GM23338 (cell line): ENCODE data around the gene C3orf80. TPM values are rescaled to one million over a fixed set of nuclear protein-coding genes. Genes with fewer than 3 reads are reported as not detected.

Experiments
- ATAC-seq: fragments of 200-7000 bp; cut with Tn5 transposase; 3 replicates; pipeline ENCODE4 v1.9.1; 2020
- DNase-seq: peaks from one replicate; pipeline ENCODE4 v3.0.0-alpha.2; 2015; ENCODE audit warnings: low spot score
- H2AFZ ChIP-seq: fragments of 200-600 bp; sonication (generic); 2 replicates; pipeline ENCODE4 v1.8.0; 2016; ENCODE audit warnings: antibody characterized with exemption, mild to moderate bottlenecking, moderate library complexity
- H3F3A ChIP-seq: fragments of 200-600 bp; sonication (generic); replicated peaks from 2 replicates; pipeline ENCODE4 v1.8.0; 2017; ENCODE audit warnings: antibody characterized with exemption, mixed run types, low read depth
- H3K27ac ChIP-seq: fragments of 200-600 bp; sonication (generic); 2 replicates; pipeline ENCODE4 v1.6.1; 2016; ENCODE audit warnings: low read depth
- H3K27me3 ChIP-seq: fragments of 200-600 bp; sonication (generic); 2 replicates; pipeline ENCODE4 v1.8.0; 2016; ENCODE audit warnings: mild to moderate bottlenecking, mixed run types, moderate library complexity; ENCODE audit not compliant: insufficient read depth
- H3K36me3 ChIP-seq: fragments of 200-600 bp; sonication (generic); 2 replicates; pipeline ENCODE4 v1.8.0; 2016; ENCODE audit warnings: mild to moderate bottlenecking; ENCODE audit not compliant: insufficient read depth
- H3K4me1 ChIP-seq: fragments of 200-600 bp; sonication (generic); 2 replicates; pipeline ENCODE4 v1.8.0; 2016; ENCODE audit warnings: mild to moderate bottlenecking, moderate library complexity; ENCODE audit not compliant: insufficient read depth
- H3K4me2 ChIP-seq: fragments of 200-600 bp; sonication (generic); 2 replicates; pipeline ENCODE4 v1.7.1; 2017; ENCODE audit warnings: mixed run types
- H3K4me3 ChIP-seq: fragments of 200-600 bp; sonication (generic); 2 replicates; pipeline ENCODE4 v1.6.1; 2016; ENCODE audit warnings: mixed run types
- H3K79me2 ChIP-seq: fragments of 200-600 bp; sonication (generic); replicated peaks from 2 replicates; pipeline ENCODE4 v1.8.0; 2017; ENCODE audit warnings: mild to moderate bottlenecking; ENCODE audit not compliant: insufficient read depth
- H3K9me2 ChIP-seq: fragments of 200-600 bp; sonication (generic); 2 replicates; pipeline ENCODE4 v1.8.0; 2017; ENCODE audit not compliant: insufficient read depth
- H4K20me1 ChIP-seq: fragments of 200-600 bp; sonication (generic); replicated peaks from 2 replicates; pipeline ENCODE4 v1.8.0; 2017; ENCODE audit warnings: mild to moderate bottlenecking; ENCODE audit not compliant: insufficient read depth
- H3K27ac Mint-ChIP-seq: 2 replicates; pipeline ENCODE4 v1.8.0; 2020; ENCODE audit warnings: inconsistent platforms, mild to moderate bottlenecking, moderate library complexity, mixed read lengths
- H3K27me3 Mint-ChIP-seq: 3 replicates; pipeline ENCODE4 v1.8.0; 2022; ENCODE audit warnings: low read depth, mild to moderate bottlenecking, moderate library complexity, mixed read lengths, inconsistent platforms; ENCODE audit not compliant: insufficient read depth, poor library complexity
- H3K36me3 Mint-ChIP-seq: 3 replicates; pipeline ENCODE4 v1.8.0; 2021; ENCODE audit warnings: low read depth, mild to moderate bottlenecking, inconsistent platforms, moderate library complexity, mixed read lengths
- H3K4me1 Mint-ChIP-seq: 3 replicates; pipeline ENCODE4 v1.8.0; 2020; ENCODE audit warnings: mild to moderate bottlenecking, inconsistent platforms, mixed read lengths
- H3K4me3 Mint-ChIP-seq: 3 replicates; pipeline ENCODE4 v1.8.0; 2021; ENCODE audit warnings: moderate library complexity, mild to moderate bottlenecking, inconsistent platforms, mixed read lengths
- H3K9me3 Mint-ChIP-seq: 3 replicates; pipeline ENCODE4 v1.8.0; 2020; ENCODE audit warnings: moderate library complexity, mild to moderate bottlenecking, inconsistent platforms, mixed read lengths
- CREB1 ChIP-seq: fragments of 250-450 bp; sonication (Bioruptor Pico); IDR thresholded peaks from 2 replicates; pipeline ENCODE4 v1.5.0; 2020; ENCODE audit warnings: low read depth, mild to moderate bottlenecking, moderate library complexity
- JUNB ChIP-seq: IDR thresholded peaks from one replicate; pipeline ENCODE4 v1.6.1; 2016; ENCODE audit warnings: antibody characterized with exemption; ENCODE audit not compliant: unreplicated experiment
- NANOG ChIP-seq: IDR thresholded peaks from 2 replicates; pipeline ENCODE4 v1.6.1; 2016; ENCODE audit warnings: antibody characterized with exemption, borderline replicate concordance
- POLR2AphosphoS5 ChIP-seq: IDR thresholded peaks from 2 replicates; pipeline ENCODE4 v1.6.1; 2016; ENCODE audit warnings: antibody characterized with exemption, low read depth
- REST ChIP-seq: IDR thresholded peaks from one replicate; pipeline ENCODE4 v1.6.1; 2018; ENCODE audit warnings: antibody characterized with exemption; ENCODE audit not compliant: unreplicated experiment
- STAT1 ChIP-seq: IDR thresholded peaks from one replicate; pipeline ENCODE4 v1.6.1; 2016; ENCODE audit warnings: antibody characterized with exemption; ENCODE audit not compliant: unreplicated experiment
- ZNF114 ChIP-seq: fragments of 250-450 bp; sonication (Bioruptor Pico); IDR thresholded peaks from 2 replicates; pipeline ENCODE4 v1.5.0; 2020; ENCODE audit warnings: mild to moderate bottlenecking, moderate library complexity
- polyA plus RNA-seq: library from polyadenylated mRNA; unstranded; fragments of >200 nt; fragmentation: Nextera tagmentation; extraction: Ambion mirVana; gene quantifications from 2 replicates; pipeline ENCODE4 v1.2.1, GENCODE V29; 2016
- total RNA-seq: library from RNA; depleted of rRNA; stranded (reverse); fragments of >200 nt; shearing (Covaris generic); gene quantifications from 2 replicates; pipeline ENCODE4 v1.2.3, GENCODE V29; 2014
- TF ChIP-seq, protein P1 (sequence below), 2 experiments: fragments of 200-600 bp in 1 of 2; sonication (generic) in 1 of 2; conservative IDR thresholded peaks; 2 replicates each; pipeline versions ENCODE4 v1.5.1 to v1.6.1; 2016 to 2017; ENCODE audit warnings: antibody characterized with exemption in 2 of 2, low read depth in 2 of 2, mild to moderate bottlenecking in 2 of 2, moderate library complexity in 1 of 2
- TF ChIP-seq, protein P2 (sequence below): IDR thresholded peaks from 2 replicates; pipeline ENCODE4 v1.6.1; 2016; ENCODE audit warnings: antibody characterized with exemption
- TF ChIP-seq, protein P3 (sequence below): fragments of 250-450 bp; sonication (Bioruptor Pico); IDR thresholded peaks from 2 replicates; pipeline ENCODE4 v1.5.0; 2020; ENCODE audit warnings: mild to moderate bottlenecking, moderate library complexity

The C3orf80 gene
- total and polyA plus RNA-seq, 2 experiments from 2014 or later, result 0.57 to 3.0 TPM

DNA sequence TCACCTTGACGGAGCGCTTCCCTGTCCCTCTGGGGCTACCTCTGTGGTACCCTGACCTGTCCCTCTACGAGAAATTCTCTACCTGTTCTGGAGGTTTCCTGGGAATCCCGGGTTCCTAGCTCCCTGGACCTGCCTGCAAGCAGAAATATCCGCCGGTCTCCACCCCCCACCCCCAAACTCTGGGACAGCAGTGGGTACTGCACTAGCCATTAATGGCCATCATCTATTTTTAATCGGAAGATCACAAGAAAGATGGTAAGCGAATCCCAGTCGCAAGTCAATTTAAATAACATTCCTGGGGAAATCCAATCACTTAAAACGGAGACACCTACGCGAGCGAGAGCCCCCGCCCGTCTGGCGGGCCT, 429 bp upstream of the C3orf80 start:
- TF ChIP-seq, protein P1, sequence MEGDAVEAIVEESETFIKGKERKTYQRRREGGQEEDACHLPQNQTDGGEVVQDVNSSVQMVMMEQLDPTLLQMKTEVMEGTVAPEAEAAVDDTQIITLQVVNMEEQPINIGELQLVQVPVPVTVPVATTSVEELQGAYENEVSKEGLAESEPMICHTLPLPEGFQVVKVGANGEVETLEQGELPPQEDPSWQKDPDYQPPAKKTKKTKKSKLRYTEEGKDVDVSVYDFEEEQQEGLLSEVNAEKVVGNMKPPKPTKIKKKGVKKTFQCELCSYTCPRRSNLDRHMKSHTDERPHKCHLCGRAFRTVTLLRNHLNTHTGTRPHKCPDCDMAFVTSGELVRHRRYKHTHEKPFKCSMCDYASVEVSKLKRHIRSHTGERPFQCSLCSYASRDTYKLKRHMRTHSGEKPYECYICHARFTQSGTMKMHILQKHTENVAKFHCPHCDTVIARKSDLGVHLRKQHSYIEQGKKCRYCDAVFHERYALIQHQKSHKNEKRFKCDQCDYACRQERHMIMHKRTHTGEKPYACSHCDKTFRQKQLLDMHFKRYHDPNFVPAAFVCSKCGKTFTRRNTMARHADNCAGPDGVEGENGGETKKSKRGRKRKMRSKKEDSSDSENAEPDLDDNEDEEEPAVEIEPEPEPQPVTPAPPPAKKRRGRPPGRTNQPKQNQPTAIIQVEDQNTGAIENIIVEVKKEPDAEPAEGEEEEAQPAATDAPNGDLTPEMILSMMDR (conservative IDR thresholded peaks at IDR 0.05; ENCODE audit: low read depth in 2 of 2), result no peak
- no peak for TF ChIP-seq NANOG
- no peak for TF ChIP-seq CREB1 (CRISPR knock-in tag)
- no peak for TF ChIP-seq REST
- no peak for TF ChIP-seq STAT1
- no peak for TF ChIP-seq ZNF114
- TF ChIP-seq, protein P2, sequence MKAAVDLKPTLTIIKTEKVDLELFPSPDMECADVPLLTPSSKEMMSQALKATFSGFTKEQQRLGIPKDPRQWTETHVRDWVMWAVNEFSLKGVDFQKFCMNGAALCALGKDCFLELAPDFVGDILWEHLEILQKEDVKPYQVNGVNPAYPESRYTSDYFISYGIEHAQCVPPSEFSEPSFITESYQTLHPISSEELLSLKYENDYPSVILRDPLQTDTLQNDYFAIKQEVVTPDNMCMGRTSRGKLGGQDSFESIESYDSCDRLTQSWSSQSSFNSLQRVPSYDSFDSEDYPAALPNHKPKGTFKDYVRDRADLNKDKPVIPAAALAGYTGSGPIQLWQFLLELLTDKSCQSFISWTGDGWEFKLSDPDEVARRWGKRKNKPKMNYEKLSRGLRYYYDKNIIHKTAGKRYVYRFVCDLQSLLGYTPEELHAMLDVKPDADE, result no peak
- TF ChIP-seq, protein P3, sequence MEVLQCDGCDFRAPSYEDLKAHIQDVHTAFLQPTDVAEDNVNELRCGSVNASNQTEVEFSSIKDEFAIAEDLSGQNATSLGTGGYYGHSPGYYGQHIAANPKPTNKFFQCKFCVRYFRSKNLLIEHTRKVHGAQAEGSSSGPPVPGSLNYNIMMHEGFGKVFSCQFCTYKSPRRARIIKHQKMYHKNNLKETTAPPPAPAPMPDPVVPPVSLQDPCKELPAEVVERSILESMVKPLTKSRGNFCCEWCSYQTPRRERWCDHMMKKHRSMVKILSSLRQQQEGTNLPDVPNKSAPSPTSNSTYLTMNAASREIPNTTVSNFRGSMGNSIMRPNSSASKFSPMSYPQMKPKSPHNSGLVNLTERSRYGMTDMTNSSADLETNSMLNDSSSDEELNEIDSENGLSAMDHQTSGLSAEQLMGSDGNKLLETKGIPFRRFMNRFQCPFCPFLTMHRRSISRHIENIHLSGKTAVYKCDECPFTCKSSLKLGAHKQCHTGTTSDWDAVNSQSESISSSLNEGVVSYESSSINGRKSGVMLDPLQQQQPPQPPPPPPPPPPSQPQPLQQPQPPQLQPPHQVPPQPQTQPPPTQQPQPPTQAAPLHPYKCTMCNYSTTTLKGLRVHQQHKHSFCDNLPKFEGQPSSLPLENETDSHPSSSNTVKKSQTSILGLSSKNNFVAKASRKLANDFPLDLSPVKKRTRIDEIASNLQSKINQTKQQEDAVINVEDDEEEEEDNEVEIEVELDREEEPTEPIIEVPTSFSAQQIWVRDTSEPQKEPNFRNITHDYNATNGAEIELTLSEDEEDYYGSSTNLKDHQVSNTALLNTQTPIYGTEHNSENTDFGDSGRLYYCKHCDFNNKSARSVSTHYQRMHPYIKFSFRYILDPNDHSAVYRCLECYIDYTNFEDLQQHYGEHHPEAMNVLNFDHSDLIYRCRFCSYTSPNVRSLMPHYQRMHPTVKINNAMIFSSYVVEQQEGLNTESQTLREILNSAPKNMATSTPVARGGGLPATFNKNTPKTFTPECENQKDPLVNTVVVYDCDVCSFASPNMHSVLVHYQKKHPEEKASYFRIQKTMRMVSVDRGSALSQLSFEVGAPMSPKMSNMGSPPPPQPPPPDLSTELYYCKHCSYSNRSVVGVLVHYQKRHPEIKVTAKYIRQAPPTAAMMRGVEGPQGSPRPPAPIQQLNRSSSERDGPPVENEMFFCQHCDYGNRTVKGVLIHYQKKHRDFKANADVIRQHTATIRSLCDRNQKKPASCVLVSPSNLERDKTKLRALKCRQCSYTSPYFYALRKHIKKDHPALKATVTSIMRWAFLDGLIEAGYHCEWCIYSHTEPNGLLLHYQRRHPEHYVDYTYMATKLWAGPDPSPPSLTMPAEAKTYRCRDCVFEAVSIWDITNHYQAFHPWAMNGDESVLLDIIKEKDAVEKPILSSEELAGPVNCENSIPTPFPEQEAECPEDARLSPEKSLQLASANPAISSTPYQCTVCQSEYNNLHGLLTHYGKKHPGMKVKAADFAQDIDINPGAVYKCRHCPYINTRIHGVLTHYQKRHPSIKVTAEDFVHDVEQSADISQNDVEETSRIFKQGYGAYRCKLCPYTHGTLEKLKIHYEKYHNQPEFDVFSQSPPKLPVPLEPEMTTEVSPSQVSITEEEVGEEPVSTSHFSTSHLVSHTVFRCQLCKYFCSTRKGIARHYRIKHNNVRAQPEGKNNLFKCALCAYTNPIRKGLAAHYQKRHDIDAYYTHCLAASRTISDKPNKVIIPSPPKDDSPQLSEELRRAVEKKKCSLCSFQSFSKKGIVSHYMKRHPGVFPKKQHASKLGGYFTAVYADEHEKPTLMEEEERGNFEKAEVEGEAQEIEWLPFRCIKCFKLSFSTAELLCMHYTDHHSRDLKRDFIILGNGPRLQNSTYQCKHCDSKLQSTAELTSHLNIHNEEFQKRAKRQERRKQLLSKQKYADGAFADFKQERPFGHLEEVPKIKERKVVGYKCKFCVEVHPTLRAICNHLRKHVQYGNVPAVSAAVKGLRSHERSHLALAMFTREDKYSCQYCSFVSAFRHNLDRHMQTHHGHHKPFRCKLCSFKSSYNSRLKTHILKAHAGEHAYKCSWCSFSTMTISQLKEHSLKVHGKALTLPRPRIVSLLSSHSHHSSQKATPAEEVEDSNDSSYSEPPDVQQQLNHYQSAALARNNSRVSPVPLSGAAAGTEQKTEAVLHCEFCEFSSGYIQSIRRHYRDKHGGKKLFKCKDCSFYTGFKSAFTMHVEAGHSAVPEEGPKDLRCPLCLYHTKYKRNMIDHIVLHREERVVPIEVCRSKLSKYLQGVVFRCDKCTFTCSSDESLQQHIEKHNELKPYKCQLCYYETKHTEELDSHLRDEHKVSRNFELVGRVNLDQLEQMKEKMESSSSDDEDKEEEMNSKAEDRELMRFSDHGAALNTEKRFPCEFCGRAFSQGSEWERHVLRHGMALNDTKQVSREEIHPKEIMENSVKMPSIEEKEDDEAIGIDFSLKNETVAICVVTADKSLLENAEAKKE, result no peak
- TF ChIP-seq JUNB, result no peak
- no peak for TF ChIP-seq POLR2AphosphoS5
- H3K9me3 Mint-ChIP-seq, result no peaks in the 10 kb centered on the region
- H3K4me3 Mint-ChIP-seq, result peak overlapping the region; percentile 83
- peak overlapping the region; percentile 74 for H3K4me3 ChIP-seq
- peak overlapping the region; percentile 91 for H3K4me2 ChIP-seq
- H3K9me2 ChIP-seq, result no peaks in the 10 kb centered on the region
- H3K4me1 Mint-ChIP-seq, result peaks cover 6% of the 10 kb centered on the region; the same call in 2 of the 3 replicates
- no peak for DNase-seq
- H3K27me3 ChIP-seq, result peaks cover 69% of the 10 kb centered on the region
- H4K20me1 ChIP-seq, result no peaks in the 10 kb centered on the region
- peaks cover 36% of the 10 kb centered on the region for H3K27me3 Mint-ChIP-seq
- no peak overlapping the region for H3K27ac ChIP-seq
- H3K79me2 ChIP-seq, result no peaks in the 10 kb centered on the region
- H3F3A ChIP-seq, result 0 out of 2 replicates have a peak, but pooled peaks cover 3% of the 10 kb centered on the region
- ATAC-seq, result peak; percentile 20
- H3K4me1 ChIP-seq, result peaks cover 5% of the 10 kb centered on the region; the same call in 1 of the 2 replicates
- no peaks in the 10 kb centered on the region; the same call in 2 of the 3 replicates for H3K36me3 Mint-ChIP-seq
- no peak overlapping the region for H3K27ac Mint-ChIP-seq
- no peaks in the 10 kb centered on the region for H3K36me3 ChIP-seq
- H2AFZ ChIP-seq, result peak overlapping the region; percentile 98
